Upper lobe of left lung (tissue), 6 donors: ENCODE data around the gene ARID3A. TPM values are rescaled to one million over a fixed set of nuclear protein-coding genes. Genes with fewer than 3 reads are reported as not detected.

Experiments used
- ATAC-seq, 2 donors: fragments of 200-7000 bp; cut with Tn5 transposase; one replicate each; pipeline ENCODE4 v1.9.1; 2022; ENCODE audit warnings: mild to moderate bottlenecking in 2 of 2, moderate library complexity in 2 of 2; ENCODE audit not compliant: low FRiP score in 2 of 2
- DNase-seq, 2 donors: peaks; one replicate each; pipeline ENCODE4 v3.0.0-alpha.2; 2019 to 2020
- H3K27ac ChIP-seq, 4 donors: fragments of 200-600 bp; sonication (generic); one replicate each; pipeline ENCODE4 v1.5.1; 2016 to 2019
- H3K27me3 ChIP-seq, 4 donors: fragments of 200-600 bp; sonication (generic); one replicate each; pipeline ENCODE4 v1.5.1; 2017 to 2019
- H3K36me3 ChIP-seq, 4 donors: fragments of 200-600 bp; sonication (generic); one replicate each; pipeline ENCODE4 v1.5.1; 2016 to 2019
- H3K4me1 ChIP-seq, 4 donors: fragments of 200-600 bp; sonication (generic); one replicate each; pipeline ENCODE4 v1.5.1; 2018 to 2019
- H3K4me3 ChIP-seq, 4 donors: fragments of 200-600 bp; sonication (generic); one replicate each; pipeline ENCODE4 v1.5.1; 2017 to 2019; ENCODE audit warnings: mild to moderate bottlenecking in 2 of 4, moderate library complexity in 1 of 4
- H3K9me3 ChIP-seq, 4 donors: fragments of 200-600 bp; sonication (generic); one replicate each; pipeline ENCODE4 v1.5.1; 2018 to 2019
- CTCF ChIP-seq, 6 experiments: fragments of 450-650 bp in 4 of 6; fragments of 200-600 bp in 2 of 6; sonication (generic) in 2 of 6; IDR thresholded peaks; one replicate each; pipeline ENCODE4 v1.5.1; 2016 to 2019; ENCODE audit warnings: antibody characterized with exemption in 6 of 6
- EP300 ChIP-seq, 4 donors: sonication (generic); formaldehyde crosslinking; IDR thresholded peaks; one replicate each; pipeline ENCODE4 v1.5.1; 2017; ENCODE audit warnings: antibody characterized with exemption in 4 of 4, control low read depth in 2 of 4
- POLR2A ChIP-seq, 4 donors: fragments of 450-650 bp; IDR thresholded peaks; one replicate each; pipeline ENCODE4 v1.5.1; 2016 to 2017; ENCODE audit warnings: antibody characterized with exemption in 4 of 4, mild to moderate bottlenecking in 2 of 4
- POLR2AphosphoS5 ChIP-seq, 2 donors: sonication (generic); formaldehyde crosslinking; IDR thresholded peaks; one replicate each; pipeline ENCODE4 v1.5.1; 2017; ENCODE audit warnings: antibody characterized with exemption in 2 of 2
- WGBS, 2 donors: methylation state at CpG; one replicate each; pipeline ENCODE4 v1.1.5; 2017 to 2018; 5-methylcytosine and 5-hydroxymethylcytosine counted together
- total RNA-seq, 6 donors: library from RNA; depleted of rRNA in 4 of 6; stranded (reverse); fragments of >200 nt in 4 of 6; gene quantifications; one replicate each; pipeline versions ENCODE4 v1.1.0 to v1.2.1, GENCODE V29; 2016 to 2021
- donor health status: DM: no; HTN: no; CAD: no; lungs with moderate emphysema.
- donor health status: DM: no; HTN: yes; CAD: no; lungs with severe emphysema.

The ARID3A gene
- total RNA-seq, 6 donors from 2014 or later, result 7.1 to 54.5 (median 19.2) TPM

DNA sequence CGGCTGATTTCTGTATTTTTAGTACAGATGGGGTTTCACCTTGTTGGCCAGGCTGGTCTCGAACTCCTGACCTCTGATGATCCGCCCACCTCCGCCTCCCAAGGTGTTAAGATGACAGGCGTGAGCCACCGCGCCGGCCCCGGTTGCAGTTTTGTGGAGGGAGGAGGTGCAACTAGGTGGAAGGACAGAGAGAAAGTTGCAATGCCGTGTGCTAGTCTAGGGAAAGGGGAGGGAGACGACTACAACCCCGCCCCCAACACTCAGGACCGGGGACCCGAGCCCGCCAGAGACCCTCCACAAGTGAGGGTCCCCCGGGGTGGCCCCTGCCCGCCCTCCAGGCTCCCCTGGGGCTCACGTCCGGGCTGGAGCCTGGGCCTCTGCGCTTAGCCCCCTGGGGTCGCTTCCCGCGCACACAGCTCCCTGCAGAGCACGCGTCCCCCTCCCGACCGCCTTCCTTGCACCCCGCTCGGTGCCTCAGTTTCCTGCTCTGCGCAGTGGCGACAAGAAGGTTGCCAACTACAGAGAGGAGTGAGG, 1.2 kb upstream of the ARID3A start:
- WGBS, 2 donors, result 13 to 14% methylated on average over 14 to 31 of the region's 31 CpGs
- H3K4me3 ChIP-seq, result peak overlapping the region; percentile 90 to 97 (median 96)
- TF ChIP-seq CTCF (IDR thresholded peaks at IDR 0.05) (no peak), POLR2A (IDR thresholded peaks at IDR 0.05) (no peak), EP300 (IDR thresholded peaks at IDR 0.05) (no peak), POLR2AphosphoS5 (IDR thresholded peaks at IDR 0.05) (no peak)
- ATAC-seq (no peak), DNase-seq (peak in 1 of 2 donors; percentile 83)
- H3K9me3 ChIP-seq, result no peaks in the 10 kb centered on the region
- H3K27me3 ChIP-seq, result peaks cover 0 to 14% (median 10%) of the 10 kb centered on the region in 4 donors
- peaks cover 0 to 7% (median 4%) of the 10 kb centered on the region in 4 donors for H3K36me3 ChIP-seq
- H3K4me1 ChIP-seq, result peaks cover 40 to 60% (median 45%) of the 10 kb centered on the region in 4 donors
- peak overlapping the region; percentile 86 to 97 (median 88) for H3K27ac ChIP-seq

GRCh38 chr19:925087-925525, 729 bp upstream of the ARID3A start:
- Histone ChIP-seq H3K4me1 (peaks cover 35 to 56% (median 40%) of the 10 kb centered on the region in 4 donors), H3K27me3 (peaks cover 0 to 10% (median 5%) of the 10 kb centered on the region in 4 donors), H3K4me3 (peak overlapping the region; percentile 90 to 97 (median 96)), H3K27ac (peak overlapping the region; percentile 86 to 97 (median 88)), H3K9me3 (no peaks in the 10 kb centered on the region), H3K36me3 (peaks cover 0 to 12% (median 7%) of the 10 kb centered on the region in 4 donors)
- WGBS, 2 donors, result 0 to 1% methylated on average over 21 to 39 of the region's 39 CpGs
- no peak for TF ChIP-seq POLR2A (IDR thresholded peaks at IDR 0.05)
- TF ChIP-seq EP300 (IDR thresholded peaks at IDR 0.05), result no peak
- TF ChIP-seq CTCF (IDR thresholded peaks at IDR 0.05), result no peak
- TF ChIP-seq POLR2AphosphoS5 (IDR thresholded peaks at IDR 0.05), result no peak
- peak; percentile 15 to 77 for ATAC-seq
- DNase-seq, result peak in 1 of 2 donors; percentile 88

DNA sequence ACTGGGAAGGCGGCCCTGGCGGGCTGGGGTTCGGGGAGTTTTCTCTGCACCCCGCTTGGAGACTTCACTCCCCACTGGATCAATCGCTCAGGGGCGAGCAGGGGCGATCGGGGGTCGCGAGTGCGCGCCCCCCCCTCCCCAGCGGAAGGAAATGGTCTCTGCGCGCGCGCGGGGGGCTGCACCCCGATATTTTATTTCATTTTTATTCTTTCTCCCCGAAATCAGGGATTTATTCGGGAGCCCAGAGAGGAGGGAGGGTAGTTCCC, 421 bp downstream of the ARID3A start:
- Histone ChIP-seq H3K36me3 (peaks cover 0 to 18% (median 9%) of the 10 kb centered on the region in 4 donors), H3K4me3 (peak overlapping the region; percentile 90 to 97 (median 96)), H3K9me3 (no peaks in the 10 kb centered on the region), H3K4me1 (peaks cover 29 to 47% (median 34%) of the 10 kb centered on the region in 4 donors), H3K27ac (peak overlapping the region; percentile 86 to 97 (median 88)), H3K27me3 (peaks cover 0 to under 1% (median 0%) of the 10 kb centered on the region in 4 donors)
- no peak for ATAC-seq
- no peak for TF ChIP-seq CTCF (IDR thresholded peaks at IDR 0.05)
- TF ChIP-seq EP300 (IDR thresholded peaks at IDR 0.05), result no peak
- TF ChIP-seq POLR2A (IDR thresholded peaks at IDR 0.05), result no peak
- no peak for TF ChIP-seq POLR2AphosphoS5 (IDR thresholded peaks at IDR 0.05)
- no peak for DNase-seq
- WGBS, 2 donors, result 0% methylated on average over 8 to 21 of the region's 21 CpGs

DNA sequence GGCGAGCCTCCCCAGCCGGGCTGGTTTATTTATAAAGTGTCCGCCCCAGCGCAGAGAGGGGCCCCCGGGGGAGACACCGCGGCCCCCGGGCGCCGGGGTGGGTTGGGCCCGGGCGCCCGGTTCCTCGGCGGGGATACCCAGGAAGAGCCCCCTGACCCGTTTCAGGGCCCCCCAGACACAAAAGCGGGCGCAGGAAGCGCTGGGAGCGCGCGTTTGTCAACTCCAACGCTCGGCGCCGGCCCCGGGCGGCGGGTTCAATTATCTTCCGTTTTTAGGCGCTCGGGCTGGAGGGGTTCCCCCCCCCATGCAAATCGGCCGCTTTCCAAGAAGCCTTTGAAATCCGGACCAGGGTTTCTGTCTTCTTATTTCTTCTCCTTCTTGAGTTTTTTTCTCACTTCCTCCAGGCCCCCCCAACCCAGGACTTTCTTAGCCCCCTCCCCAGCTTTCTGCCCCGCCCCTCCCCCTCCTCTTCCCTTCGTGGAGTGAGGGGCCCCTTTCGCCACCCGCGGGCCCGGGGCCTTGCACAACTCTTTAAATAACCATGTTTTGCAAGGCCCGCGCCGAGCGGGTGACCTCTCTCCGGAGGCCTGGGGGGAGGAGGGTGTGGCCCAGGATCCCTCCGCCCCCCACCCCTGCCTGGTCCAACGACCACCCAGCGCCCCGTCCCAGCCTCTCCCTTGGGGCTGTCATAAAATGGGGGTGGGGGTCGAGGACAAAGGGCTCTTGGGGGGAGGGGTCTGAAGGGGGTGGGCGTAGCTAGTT, 935 bp downstream of the ARID3A start:
- H3K27me3 ChIP-seq, result no peaks in the 10 kb centered on the region
- peaks cover 0 to 18% (median 9%) of the 10 kb centered on the region in 4 donors for H3K36me3 ChIP-seq
- H3K4me1 ChIP-seq, result peaks cover 29 to 43% (median 34%) of the 10 kb centered on the region in 4 donors
- peak overlapping the region; percentile 86 to 97 (median 88) for H3K27ac ChIP-seq
- no peaks in the 10 kb centered on the region for H3K9me3 ChIP-seq
- ATAC-seq (peak; percentile 44 to 54), DNase-seq (peak; percentile 85 to 92)
- H3K4me3 ChIP-seq, result peak overlapping the region; percentile 90 to 97 (median 96)
- TF ChIP-seq EP300 (IDR thresholded peaks at IDR 0.05) (no peak), POLR2AphosphoS5 (IDR thresholded peaks at IDR 0.05) (no peak), POLR2A (IDR thresholded peaks at IDR 0.05) (no peak), CTCF (IDR thresholded peaks at IDR 0.05) (no peak)
- 0% methylated on average over 29 to 35 of the region's 52 CpGs for WGBS, 2 donors
